HT1080 (cell line): Measurements from ENCODE around the gene RERE. TPM values are rescaled to one million over a fixed set of nuclear protein-coding genes. Genes with fewer than 3 reads are reported as not detected.
"Not testable (repeated sequence)": the region's sequence is repeated elsewhere in the genome, so short reads cannot be mapped to it uniquely, and the experiment has no call there.

Experiments used
- DNase-seq: peaks from one replicate; pipeline ENCODE4 v3.0.0-alpha.2; 2015; ENCODE audit warnings: low read depth
- total RNA-seq: library from RNA; depleted of rRNA; stranded (reverse); fragments of >200 nt; shearing (Covaris generic); gene quantifications from 2 replicates; pipeline ENCODE4 v1.2.3, GENCODE V29; 2014

The RERE gene
- total RNA-seq, 1 experiment from 2014 or later, result 12.4 TPM

DNA sequence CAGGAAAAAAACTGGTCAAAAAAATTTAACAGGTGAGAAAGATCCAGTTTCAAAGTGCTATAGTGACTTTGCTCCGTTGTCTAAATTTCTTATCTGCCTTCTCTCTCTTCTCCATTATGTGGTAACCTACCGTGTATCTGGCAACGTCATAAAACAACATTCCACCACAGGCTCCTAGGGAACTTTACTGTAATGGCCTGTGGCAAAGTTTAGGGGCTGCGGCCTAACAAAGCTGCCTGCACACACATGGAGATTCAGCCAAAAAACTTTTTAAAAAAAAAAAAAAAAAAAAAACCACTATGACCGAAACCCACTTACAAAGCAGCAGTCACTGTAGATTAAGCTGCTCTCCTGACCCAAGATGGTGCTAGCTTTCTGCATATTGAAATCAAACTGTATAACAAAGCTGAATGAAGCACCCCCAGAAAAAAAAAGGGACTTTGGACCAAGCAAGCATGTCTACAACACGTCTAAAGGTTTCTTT is 296.9 kb downstream of the RERE start:
- DNase-seq, result no peak

DNA sequence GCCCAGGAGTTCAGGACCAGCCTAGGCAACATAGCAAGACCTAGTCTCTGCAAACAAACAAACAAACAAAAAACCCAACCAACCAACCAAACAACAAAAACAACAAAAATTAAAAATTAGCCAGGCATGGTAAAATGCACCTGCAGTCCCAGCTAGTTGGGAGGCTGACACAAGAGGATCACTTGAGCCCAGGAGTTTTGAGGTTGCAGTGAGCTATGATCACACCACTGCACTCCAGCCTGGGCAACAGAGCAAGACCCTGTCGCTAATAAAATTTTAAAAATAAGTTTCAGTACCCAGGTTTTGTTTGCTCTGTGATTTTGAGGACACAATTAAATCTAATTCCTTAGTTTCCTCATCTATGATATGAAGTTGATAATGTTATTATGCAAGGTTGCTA is 298.3 kb downstream of the RERE start:
- DNase-seq, result no peak

DNA sequence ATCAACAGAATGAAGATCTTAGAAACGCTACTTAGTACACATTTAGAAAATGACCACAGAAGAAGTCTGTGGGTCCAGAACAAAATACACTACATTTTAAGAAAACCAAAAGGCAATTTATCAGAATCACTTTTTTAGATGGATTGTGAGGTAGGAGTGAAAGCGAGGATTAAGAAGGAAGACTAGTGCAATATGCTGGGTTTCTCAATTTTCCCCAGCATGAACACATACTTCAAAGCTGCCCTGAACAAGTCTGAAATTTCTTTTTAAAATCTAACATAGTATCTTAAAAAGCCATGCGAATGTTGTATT is 299.0 kb downstream of the RERE start:
- no peak for DNase-seq

DNA sequence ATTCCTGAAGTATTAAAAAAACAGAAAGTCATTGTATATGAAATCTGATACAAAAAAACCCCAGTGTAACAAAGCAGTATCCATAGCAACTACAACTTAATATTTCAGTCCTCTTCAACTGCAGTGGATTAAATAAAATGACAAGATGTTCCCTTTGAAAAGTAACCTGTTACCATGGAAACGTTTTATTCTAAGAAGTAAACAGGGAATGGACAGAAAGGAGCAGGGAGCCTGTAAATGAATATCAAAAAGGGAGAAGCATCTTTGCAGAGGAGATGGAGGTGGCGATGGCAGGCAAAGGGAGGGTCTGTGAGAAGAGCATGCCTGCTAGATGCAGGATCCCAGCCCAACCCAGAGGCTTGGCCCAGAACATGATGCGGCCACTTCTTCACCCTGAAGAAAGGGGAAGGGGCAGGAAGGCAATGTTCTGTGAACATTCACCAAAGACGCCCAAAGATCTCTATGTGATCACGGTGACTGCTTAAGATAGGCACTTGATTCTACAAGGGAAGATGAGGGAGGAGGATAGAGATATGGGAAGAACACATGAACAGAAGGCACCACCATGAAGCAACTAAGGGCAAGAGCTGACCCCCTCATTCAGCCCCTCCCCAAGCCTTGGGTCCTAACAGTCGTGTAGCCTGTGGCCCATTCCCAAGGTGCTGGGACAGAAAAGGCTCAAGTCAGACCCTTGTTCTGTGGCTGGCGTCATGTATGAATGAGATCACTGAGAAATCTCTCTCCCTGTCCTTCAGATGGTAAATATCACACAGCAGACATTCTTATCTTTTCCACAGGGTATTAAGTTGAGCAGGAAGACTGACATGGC is 299.6 kb downstream of the RERE start:
- DNase-seq, result peak; percentile 36

- peak; percentile 60 for DNase-seq
Observed at GRCh38 chr1:8516793-8517556, 300.5 kb downstream of the RERE start.

- DNase-seq, result no peak
Observed at GRCh38 chr1:8516278-8516777, 301.1 kb downstream of the RERE start.

DNA sequence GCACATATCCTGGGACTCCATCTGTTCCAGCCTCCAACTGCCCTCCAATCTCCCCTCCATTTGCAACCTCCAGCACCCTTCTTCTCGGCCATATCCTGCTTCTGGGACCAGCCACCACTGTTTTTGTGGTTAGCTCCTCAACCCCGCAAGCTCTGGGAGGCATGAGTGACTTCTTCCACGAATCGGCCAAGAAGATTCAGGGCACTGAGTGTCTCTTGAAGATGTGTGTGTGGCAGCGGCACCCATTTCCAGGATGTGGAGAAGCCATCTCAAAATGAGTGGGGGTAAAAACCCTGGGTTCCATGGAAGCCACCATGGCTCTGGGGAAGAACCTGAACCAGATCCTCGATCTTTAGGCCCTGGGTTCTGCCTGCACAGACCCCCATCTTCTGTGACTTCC is 304.9 kb downstream of the RERE start:
- DNase-seq, result no peak

GRCh38 chr1:8510041-8510823 is 307.2 kb downstream of the RERE start:
- DNase-seq, result peak; percentile 9

- no peak for DNase-seq
Observed at GRCh38 chr1:8509579-8509978, 307.9 kb downstream of the RERE start.

GRCh38 chr1:8506995-8507615 is 310.3 kb downstream of the RERE start:
- DNase-seq, result no peak

GRCh38 chr1:8506456-8506855 is 311.0 kb downstream of the RERE start:
- no peak for DNase-seq

DNA sequence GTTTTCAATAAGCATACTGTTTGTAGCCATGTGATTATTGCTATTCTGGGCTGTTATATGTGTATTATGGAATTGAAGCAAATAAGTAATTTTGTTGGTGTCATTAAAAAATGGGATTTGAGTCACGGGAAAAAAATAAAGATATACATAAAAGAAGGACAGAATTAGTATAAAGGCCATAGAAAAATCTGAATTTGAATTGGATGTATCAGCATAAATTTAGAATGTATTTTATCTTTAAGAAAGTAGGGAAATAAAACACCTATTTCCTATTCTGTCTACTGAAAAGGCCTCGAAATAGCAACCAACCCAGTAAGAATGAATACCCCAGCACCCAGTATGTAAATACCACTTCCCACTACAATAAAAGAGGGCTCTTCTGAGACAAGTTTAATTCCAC is 313.6 kb downstream of the RERE start:
- DNase-seq, result no peak

DNA sequence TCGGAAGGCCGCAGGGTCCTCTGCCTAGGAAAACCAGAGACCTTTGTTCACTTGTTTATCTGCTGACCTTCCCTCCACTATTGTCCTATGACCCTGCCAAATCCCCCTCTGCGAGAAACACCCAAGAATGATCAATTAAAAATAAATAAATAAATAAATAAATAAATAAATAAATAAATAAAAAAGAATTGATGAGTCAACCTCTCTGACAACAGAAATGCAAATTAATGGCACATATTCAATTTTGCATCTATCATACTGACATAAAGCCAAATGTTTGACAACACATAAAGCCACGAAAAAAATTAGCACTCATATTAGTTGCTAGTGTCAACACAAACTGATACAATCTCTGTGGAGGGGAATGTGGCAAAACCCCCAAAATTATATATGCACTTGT is 314.5 kb downstream of the RERE start:
- DNase-seq, result not testable (repeated sequence)

GRCh38 chr1:8497210-8497819 is 320.1 kb downstream of the RERE start:
- DNase-seq, result no peak

DNA sequence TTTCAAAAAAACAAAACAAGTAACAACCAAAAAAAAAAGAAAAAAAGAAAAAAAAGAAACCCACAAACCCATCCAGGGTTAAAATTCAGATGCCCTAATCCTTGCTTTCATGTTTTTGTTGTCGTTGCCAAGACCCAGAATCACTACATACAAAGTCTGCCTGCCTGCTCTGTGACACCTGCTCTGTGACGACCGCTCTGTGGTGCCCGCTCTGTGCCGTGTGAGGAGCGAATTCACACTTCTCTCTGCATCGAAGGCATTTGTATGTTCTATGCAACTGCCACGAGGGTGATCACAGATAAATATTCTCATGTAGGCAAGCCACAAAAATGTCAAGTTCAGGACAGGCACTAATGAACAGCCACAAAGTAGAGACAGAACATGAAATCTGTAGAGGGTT is 321.0 kb downstream of the RERE start:
- DNase-seq, result no peak

- DNase-seq, result peak; percentile 83
Observed at GRCh38 chr1:8495928-8496401, 321.5 kb downstream of the RERE start.

GRCh38 chr1:8494681-8495080 is 322.8 kb downstream of the RERE start:
- DNase-seq, result no peak

DNA sequence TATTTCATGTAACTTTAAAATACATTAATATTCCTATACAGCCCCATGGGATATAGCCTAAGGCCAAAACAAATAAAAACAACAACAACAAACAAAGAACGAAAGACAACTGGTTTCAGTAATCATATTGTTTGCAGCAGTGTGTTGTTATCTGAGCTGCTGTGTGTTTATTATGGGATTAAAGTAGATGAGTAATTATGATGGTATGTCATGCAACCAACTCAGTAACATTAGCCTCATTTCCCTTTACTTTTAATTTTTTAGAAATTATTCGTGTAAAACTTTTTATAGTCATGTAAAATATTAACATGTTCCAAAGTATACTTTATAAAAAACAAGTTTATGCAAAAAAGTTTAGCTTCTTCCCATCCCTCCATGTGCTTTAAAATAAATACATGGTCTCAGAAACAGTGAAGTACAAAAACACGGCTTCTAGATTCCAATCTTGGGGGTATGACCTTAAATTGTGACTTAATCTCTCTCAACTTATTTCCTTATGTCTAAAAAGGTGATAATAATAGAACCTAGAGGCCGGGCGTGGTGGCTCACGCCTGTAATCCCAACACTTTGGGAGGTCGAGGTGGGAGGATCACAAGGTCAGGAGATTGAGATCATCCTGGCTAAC is 323.4 kb downstream of the RERE start:
- DNase-seq, result no peak

DNA sequence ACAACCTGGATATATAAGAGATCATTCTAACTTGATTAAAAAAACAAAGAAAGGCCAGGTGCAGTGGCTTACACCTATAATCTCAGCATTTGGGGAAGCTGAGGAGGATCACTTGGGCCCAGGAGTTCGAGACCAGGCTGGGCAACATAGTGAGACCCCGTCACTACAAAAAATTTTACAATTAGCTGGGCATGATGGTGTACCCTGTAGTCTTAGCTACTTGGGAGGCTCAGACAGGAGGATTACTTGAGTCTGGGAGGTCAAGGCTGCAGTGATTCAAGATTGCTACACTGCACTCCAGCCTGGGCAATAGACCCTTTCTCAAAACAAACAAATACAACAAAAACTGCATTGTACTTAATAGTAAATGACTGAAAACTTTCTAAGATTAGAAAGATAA is 330.2 kb downstream of the RERE start:
- DNase-seq, result no peak

DNA sequence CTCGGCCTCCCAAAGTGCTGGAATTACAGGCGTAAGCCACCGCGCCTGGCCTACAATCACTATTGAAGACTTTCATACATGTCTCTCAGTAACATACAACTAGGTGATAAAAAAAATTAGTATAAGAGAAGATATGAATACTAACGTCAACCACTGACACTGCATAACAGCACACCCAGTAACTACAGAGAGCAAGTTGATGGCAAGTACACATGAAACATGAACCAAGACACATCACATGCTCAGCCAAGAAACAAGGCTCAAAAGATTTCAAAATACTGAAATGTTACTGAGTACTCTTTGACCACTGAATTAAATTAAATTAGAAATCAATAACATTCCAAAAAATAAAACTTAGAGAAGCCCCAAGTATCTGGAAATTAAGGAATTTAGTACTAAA is 331.4 kb downstream of the RERE start:
- DNase-seq, result no peak
